Measurements from ENCODE around the gene SMR3B.

SMR3B gene

GRCh38 chr4:70382691-70383181, at the start of gene SMR3B:
TSS of gene SMR3B (plus strand) at chr4:70383131. CDS start at chr4:70384511, 1,380 bp downstream.
- DNase-seq: no peak

- DNase-seq: no peak
These were observed 48.2 kb upstream of the SMR3B start, which contains the start of gene CABS1 for GRCh38 chr4:70334681-70335080. TSS of gene CABS1 (plus strand) at chr4:70334981. CDS start at chr4:70335040, 59 bp downstream.

GRCh38 chr4:70336043-70336442, 46.9 kb upstream of the SMR3B start:
- no peak for DNase-seq

GRCh38 chr4:70337886-70338420, 45.0 kb upstream of the SMR3B start:
- DNase-seq: no peak

GRCh38 chr4:70356185-70356584, 26.7 kb upstream of the SMR3B start:
- no peak for DNase-seq

GRCh38 chr4:70359115-70359661, 23.7 kb upstream of the SMR3B start:
- no peak for DNase-seq

GRCh38 chr4:70360460-70360859, 22.5 kb upstream of the SMR3B start, which contains the start of gene SMR3A:
TSS of gene SMR3A (plus strand) at chr4:70360760. CDS start at chr4:70362116, 1,356 bp downstream.
- no peak for DNase-seq

- DNase-seq: no peak
These were observed 18.9 kb upstream of the SMR3B start for GRCh38 chr4:70364002-70364401.

- no peak for DNase-seq
These were observed 17.5 kb upstream of the SMR3B start for GRCh38 chr4:70365479-70365878.

GRCh38 chr4:70367813-70368212, 15.1 kb upstream of the SMR3B start:
- DNase-seq: no peak

GRCh38 chr4:70371987-70372386, 10.9 kb upstream of the SMR3B start:
- DNase-seq: no peak

GRCh38 chr4:70372760-70373159, 10.2 kb upstream of the SMR3B start:
- no peak for DNase-seq

GRCh38 chr4:70380578-70380977, 2.4 kb upstream of the SMR3B start:
- DNase-seq: no peak

GRCh38 chr4:70392057-70392776, 9.3 kb downstream of the SMR3B start:
- DNase-seq: no peak

GRCh38 chr4:70397580-70397979, 14.6 kb downstream of the SMR3B start, which contains the start of gene OPRPN:
TSS of gene OPRPN (plus strand) at chr4:70397940. CDS start at chr4:70399286, 1,346 bp downstream.
- no peak for DNase-seq

- DNase-seq: no peak
These were observed 16.4 kb downstream of the SMR3B start for GRCh38 chr4:70399319-70399718.

GRCh38 chr4:70402762-70403161, 19.8 kb downstream of the SMR3B start:
- no peak for DNase-seq

- no peak for DNase-seq
These were observed 22.8 kb downstream of the SMR3B start for GRCh38 chr4:70405765-70406164.

- DNase-seq: no peak
These were observed 42.4 kb downstream of the SMR3B start for GRCh38 chr4:70425306-70425705.

- DNase-seq: no peak
These were observed 43.9 kb downstream of the SMR3B start for GRCh38 chr4:70426789-70427188.

- no peak for DNase-seq
These were observed 54.3 kb downstream of the SMR3B start for GRCh38 chr4:70437197-70437596.
